AG08396 (cell line): ENCODE data around the gene DPP6.
"Not testable (repeated sequence)": the region's sequence is repeated elsewhere in the genome, so short reads cannot be mapped to it uniquely, and the experiment has no call there.

Source experiments
- DNase-seq: peaks from one replicate; pipeline ENCODE4 v3.0.0; 2012; ENCODE audit warnings: low spot score, mixed read lengths

Gene DPP6

DNA sequence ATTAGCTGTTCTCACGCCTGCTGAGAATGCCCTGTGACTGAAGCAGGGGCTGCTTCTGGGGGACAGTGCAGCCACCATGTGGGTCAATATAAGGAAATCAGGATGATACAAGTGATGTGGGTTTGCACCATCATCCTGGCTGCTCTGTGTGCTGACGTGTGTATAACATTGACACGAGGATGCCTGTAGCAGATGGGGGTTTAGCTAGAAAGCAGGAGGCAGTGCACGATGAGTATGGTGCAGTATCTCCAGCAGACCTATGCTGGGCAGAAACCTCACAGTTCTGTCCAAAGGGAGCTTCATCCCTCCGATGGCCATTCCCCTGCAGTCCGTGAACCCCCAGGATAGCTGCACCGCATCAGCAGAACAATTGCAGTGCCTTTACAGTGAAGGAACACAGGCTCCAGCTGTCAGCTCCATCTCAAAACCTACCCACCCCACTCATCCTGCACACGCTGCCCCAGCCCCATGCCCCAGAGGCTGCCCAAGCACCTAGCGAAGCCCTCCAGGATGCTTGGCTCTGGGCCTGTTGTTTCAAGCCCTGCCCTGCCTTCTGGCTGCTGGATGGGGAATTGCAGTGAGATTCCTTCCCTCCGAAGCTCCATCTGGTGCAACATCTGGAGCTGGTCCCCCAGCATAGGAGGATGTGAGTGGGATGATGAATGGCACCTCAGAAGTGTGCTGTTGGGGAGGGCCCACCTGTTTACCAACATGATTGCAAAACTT, 96.8 kb downstream of the DPP6 start:
- not testable (repeated sequence) for DNase-seq

DNA sequence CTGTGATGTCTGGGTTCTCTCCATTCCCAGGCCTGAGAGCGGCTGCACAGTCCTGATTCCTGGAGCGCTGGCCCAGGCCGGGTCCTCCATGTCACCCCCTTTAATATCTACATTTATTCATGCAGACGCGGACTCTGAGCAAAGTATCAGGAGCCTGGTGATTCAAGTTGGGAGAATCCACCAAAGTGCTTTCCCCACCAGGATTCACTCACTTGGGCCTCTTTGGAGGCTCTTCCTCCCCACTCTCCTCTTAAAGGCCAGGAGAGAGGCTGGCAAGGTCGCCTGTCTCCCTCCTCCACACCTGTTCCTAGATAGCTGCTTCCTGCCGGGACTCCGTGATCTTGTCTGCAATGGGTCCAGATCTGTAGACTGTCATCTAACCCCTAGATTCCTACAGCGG, 98.5 kb downstream of the DPP6 start:
- not testable (repeated sequence) for DNase-seq

DNA sequence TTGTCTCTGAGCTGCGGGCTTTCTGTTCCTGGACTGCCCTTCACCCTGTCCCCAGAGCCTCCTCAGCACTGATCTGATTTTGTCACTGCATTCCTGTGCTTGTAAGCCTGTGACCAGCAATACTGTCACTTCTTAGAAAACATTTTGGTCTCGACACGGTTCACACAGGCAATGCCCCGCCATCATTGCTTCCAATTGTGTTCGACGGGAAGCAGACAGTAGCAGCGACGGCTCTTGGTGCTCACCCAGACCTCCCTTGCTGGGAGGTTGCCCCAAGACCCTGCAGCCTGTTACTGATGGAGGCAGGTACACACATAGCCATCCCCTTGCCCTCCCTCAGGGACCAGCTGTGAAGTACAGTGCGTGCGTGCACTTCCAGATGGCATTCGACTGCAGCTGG, 99.1 kb downstream of the DPP6 start:
- not testable (repeated sequence) for DNase-seq

GRCh38 chr7:154155928-154156327, 103.7 kb downstream of the DPP6 start:
- DNase-seq = not testable (repeated sequence)

GRCh38 chr7:154162921-154163320, 110.7 kb downstream of the DPP6 start:
- DNase-seq = not testable (repeated sequence)

GRCh38 chr7:154163642-154164041, 111.4 kb downstream of the DPP6 start:
- not testable (repeated sequence) for DNase-seq

DNA sequence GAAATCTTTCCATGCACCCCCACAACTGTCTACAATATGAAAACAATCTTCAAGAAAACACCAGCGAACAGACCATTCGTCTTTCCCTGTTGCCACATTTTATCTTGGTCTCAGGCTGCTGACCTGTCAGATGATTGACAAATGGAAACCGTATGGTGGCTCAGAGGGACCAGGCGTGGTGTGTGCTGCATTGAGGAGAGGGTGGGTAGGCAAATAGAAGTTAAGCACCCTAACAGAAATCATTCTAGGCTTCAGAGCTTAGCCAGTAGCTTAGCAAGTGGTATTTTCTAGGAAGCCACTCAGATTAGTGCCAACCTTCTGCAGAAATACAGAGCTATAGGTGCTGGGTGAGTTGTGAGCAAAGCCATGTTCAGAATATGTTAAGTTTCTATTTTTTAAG, 114.9 kb downstream of the DPP6 start:
- DNase-seq = no peak

DNA sequence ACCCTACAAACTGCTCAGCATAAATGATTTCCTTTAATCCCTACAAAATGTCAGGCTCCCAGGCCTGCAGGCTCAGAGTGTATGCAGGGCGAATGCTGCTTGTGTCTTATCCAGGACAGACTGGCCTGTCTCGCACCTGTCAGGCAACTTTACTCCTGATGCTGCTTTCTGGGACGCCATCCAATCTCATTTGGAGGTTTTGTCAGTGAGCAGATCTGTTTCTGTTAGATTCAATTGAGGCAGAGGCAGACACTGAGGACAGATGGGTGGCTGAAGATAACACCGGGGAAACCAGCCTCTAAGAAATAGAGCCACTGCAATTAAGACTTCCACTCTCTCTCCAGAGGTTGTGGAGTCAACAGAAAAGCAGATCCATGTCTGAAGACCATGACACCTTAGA, 115.6 kb downstream of the DPP6 start:
- no peak for DNase-seq

DNA sequence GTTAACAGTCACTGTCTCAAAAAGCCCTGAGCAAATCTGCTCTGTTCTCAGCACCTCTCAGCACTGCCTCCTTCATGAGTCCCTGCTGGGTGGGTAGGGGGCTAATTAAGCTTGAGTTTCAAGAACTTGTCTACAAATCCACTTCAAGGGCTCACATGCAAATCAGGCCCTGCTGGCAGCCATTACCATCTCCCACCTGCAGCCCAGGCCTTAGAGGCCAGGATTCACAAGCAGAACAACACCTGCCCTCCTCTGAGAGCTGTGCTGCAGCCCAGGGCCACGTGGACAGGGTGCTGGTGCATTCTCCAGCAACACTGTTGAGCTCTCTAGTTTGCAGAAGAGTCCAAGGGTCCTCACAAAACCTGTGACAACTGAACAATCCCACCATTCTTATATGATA, 119.2 kb downstream of the DPP6 start:
- DNase-seq = no peak

GRCh38 chr7:154172236-154172635, 120.0 kb downstream of the DPP6 start:
- DNase-seq = no peak

DNA sequence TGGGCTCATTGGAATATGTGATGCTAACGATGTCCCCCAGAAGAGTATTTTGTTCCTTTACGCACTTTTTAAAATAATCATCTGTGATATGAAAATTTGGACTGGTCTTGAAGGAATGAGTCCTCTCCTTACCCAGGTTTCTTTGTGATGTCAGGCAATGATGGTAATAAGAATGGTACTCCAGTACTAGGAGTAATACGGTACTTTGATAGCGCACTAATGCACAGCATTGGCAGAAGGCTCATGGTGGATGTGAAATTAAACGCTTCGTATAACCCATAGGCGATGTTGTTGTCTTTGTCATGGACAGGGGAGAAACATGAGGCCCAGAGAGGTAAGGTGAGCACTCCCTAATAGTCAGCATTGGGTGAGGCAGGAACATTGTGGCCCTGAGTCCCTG, 125.4 kb downstream of the DPP6 start:
- no peak for DNase-seq

DNA sequence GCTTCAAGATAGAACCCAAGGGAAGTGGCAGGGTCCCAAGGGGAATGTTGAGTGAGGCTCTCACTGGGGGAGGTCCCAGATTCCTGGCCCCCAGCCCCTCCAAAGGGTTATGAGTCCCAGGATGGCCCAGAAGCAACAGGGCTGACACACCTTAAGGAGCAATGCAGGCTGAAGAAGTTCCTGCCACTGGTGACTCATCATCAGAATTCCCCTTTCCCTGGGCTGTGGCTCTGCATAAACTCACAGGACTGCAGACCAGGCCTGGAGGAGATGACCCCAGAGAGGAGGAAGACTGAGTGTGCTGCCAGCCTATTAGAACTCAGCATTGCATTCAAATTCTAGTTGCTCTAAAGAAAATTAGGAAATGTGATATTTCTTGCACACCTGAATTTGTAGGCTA, 126.7 kb downstream of the DPP6 start:
- no peak for DNase-seq

DNA sequence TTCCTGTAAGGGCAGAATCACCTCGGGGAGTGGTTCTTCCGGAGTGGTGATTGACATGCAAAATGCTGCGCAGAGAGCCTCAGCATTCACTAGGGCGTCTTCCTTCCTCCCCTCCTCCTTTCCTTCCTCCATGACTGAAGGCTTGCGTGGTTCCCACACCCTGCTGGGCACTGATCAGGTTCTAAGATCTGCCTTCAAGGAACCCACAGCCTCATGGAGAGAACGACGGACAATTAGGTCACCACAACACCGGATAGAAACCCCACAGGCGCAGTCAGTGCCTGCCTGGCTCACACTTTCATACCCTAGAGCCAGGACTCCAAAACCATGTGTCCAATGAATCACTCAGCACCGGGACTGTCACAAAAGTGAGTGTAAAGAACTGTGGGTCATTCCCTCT, 131.3 kb downstream of the DPP6 start:
- no peak for DNase-seq

- no peak for DNase-seq
Measured at GRCh38 chr7:154183946-154184345, 131.7 kb downstream of the DPP6 start.

- DNase-seq = no peak
Measured at GRCh38 chr7:154186811-154187210, 134.6 kb downstream of the DPP6 start.

DNA sequence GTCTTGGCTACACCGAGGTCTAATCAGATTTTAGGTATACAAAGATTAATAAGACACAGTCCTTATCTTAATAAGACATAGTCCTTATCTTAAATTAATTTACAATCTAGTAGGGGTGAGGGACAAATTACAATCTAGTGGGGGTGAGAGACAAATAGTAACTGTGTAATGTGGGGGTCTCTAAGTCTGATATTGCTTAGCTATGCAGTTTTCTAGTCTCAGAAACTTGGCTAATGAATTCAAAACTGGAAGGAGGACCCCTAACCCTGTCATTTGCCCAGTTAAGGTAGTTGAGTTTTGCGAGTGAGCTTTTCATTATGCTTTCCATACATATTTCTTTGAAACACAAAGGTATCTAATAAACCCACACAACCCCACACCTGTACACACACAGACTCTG, 136.1 kb downstream of the DPP6 start:
- no peak for DNase-seq

- no peak for DNase-seq
Measured at GRCh38 chr7:154195266-154195665, 143.1 kb downstream of the DPP6 start.

- DNase-seq = no peak
Measured at GRCh38 chr7:154198481-154198880, 146.3 kb downstream of the DPP6 start.

GRCh38 chr7:154200241-154200640, 148.0 kb downstream of the DPP6 start:
- no peak for DNase-seq

DNA sequence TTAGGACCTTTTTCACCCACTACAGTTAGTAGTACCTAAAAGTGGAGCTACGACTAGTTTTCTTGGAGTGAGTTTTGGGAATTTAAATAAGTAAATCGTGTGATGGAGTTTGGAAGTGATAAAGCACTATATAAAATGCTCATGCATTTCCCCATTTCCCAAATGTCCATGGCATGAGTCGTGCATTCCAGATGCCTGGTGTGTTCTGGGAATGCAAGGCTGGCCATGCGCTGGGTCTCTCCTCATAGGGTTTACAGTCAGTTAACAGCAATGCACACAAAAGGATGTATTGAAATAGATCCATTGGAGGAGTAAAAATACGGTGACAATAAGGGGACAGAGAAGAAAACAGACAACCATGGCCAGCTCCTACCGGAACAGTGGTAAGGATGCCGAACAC, 149.8 kb downstream of the DPP6 start:
- DNase-seq = no peak

DNA sequence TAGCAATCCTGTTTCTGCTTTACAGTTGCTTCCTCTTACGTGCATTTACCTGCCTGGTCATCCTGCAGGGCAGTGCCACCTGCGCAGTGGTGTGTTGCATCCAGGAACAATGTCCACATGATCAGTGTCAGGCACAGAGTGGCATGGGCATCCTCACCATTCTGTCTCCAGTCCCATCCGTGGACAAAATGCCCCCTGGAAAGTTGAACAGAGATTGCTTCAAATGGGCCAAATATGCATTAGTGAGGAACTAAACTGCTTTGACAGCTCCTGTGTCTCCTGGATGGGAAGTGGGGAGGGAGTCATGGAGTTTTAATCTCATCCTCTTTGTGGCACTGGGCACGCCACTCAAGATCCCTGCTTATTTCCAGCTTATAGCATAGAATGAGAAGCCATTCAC, 151.8 kb downstream of the DPP6 start:
- no peak for DNase-seq

- DNase-seq = no peak
Measured at GRCh38 chr7:154212861-154213260, 160.7 kb downstream of the DPP6 start.

DNA sequence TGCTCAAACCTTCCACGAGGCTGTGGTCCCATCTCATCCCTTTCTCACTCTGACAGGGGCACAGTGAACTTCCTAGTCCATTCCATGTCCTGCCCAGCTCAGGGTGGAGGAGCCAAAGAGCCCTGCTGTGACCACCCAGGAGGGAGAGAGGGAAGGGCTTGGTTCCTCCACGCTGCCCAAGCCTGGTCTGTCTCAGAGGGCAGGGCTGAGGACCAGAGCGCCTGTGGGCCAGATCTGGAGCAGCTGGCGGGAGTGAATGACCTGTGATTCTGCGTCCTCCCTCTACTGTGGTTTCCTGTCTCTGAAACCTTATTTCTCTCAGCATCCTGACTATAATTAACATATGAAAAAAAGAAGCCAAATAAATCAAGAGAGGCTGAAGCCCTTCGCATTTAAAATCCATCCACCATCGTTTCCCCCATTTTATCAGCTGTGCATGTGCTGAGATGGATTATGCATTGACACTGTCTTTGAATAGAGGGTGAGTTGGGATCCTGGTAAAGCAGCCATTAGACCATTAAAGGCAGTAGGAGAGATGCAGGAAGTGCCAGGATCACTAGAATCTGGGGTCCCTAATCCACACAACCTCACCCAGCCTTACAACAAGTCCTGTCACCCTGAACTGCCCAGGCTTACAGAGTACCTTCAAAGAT, 165.6 kb downstream of the DPP6 start:
- DNase-seq = no peak

GRCh38 chr7:154231732-154232131, 179.5 kb downstream of the DPP6 start:
- no peak for DNase-seq
